ENCODE results near the gene VRK3.

DNA sequence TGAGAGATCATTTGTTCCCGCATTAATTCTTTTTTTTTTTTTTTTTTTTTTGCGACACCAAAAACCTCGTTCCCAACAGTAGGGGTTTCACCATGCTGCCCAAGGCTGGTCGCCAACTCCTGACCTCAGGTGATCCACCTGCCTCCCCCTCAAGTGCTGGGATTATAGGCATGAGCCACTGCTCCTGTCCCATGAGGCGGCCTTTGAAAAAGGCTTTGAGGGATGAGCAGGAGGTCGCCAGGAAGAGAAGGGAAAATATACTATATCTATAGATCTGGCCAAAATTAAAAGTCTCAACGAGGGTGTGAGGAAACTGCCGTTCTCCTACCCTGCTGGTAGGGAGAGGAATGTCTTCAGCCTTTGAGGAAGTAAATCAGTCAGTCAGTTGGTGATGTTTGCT is 26.8 kb upstream of the VRK3 start:
- TF ChIP-seq, protein P1, sequence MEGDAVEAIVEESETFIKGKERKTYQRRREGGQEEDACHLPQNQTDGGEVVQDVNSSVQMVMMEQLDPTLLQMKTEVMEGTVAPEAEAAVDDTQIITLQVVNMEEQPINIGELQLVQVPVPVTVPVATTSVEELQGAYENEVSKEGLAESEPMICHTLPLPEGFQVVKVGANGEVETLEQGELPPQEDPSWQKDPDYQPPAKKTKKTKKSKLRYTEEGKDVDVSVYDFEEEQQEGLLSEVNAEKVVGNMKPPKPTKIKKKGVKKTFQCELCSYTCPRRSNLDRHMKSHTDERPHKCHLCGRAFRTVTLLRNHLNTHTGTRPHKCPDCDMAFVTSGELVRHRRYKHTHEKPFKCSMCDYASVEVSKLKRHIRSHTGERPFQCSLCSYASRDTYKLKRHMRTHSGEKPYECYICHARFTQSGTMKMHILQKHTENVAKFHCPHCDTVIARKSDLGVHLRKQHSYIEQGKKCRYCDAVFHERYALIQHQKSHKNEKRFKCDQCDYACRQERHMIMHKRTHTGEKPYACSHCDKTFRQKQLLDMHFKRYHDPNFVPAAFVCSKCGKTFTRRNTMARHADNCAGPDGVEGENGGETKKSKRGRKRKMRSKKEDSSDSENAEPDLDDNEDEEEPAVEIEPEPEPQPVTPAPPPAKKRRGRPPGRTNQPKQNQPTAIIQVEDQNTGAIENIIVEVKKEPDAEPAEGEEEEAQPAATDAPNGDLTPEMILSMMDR (IDR thresholded peaks at IDR 0.05; ENCODE audit: borderline replicate concordance, extremely low read depth, low read length, poor library complexity, severe bottlenecking): no peak
- no peak for TF ChIP-seq EZH2 (IDR thresholded peaks at IDR 0.05; ENCODE audit: borderline replicate concordance, low read depth, low read length, severe bottlenecking)
